Panc1 (cell line): ENCODE results near the gene CLNS1A. TPM values are rescaled to one million over a fixed set of nuclear protein-coding genes. Genes with fewer than 3 reads are reported as not detected.

Source experiments
- ATAC-seq: fragments of 200-7000 bp; cut with Tn5 transposase; 2 replicates; pipeline ENCODE4 v1.9.1; 2020; ENCODE audit warnings: mild to moderate bottlenecking, moderate library complexity
- BruUV-seq: library from RNA; stranded (reverse); fragments of 400-500 nt; replicated peaks from 2 replicates; lab custom pipeline; 2021; lab: Mats Ljungman, UMichigan
- CTCF ChIA-PET: fragments of 300-600 bp; sonication (Branson Sonifier 250); formaldehyde crosslinking; loops from one replicate; lab custom pipeline; 2022; ENCODE audit warnings: antibody characterized with exemption; lab: Charles Lee
- POLR2A ChIA-PET: fragments of 300-600 bp; sonication (Branson Sonifier 250); formaldehyde crosslinking; loops from one replicate; lab custom pipeline; 2022; ENCODE audit warnings: antibody characterized with exemption; lab: Charles Lee
- DNase-seq: peaks from one replicate; pipeline ENCODE4 v3.0.0-alpha.2; 2010; ENCODE audit warnings: low read depth, low spot score
- H3K27ac ChIP-seq: 2 replicates; pipeline ENCODE4 v1.5.1; 2011; ENCODE audit warnings: mild to moderate bottlenecking, low read length, inconsistent platforms
- H3K27me3 ChIP-seq: fragments of 200-500 bp; sonication (Bioruptor generic); 2 replicates; pipeline ENCODE4 v1.6.0; 2014; ENCODE audit warnings: low read length, inconsistent platforms; ENCODE audit not compliant: control insufficient read depth, insufficient read depth
- H3K36me3 ChIP-seq: fragments of 200-500 bp; sonication (Bioruptor generic); 2 replicates; pipeline ENCODE4 v1.5.1; 2014; ENCODE audit warnings: inconsistent platforms, mild to moderate bottlenecking, low read length, moderate library complexity; ENCODE audit not compliant: control insufficient read depth, insufficient read depth
- H3K4me1 ChIP-seq: 2 replicates; pipeline ENCODE4 v1.5.1; 2011; ENCODE audit warnings: inconsistent platforms, mild to moderate bottlenecking, low read length, moderate library complexity; ENCODE audit not compliant: control insufficient read depth, insufficient read depth
- H3K4me3 ChIP-seq, 2 experiments: 2 replicates each; pipeline ENCODE4 v1.5.1; 2011 to 2012; ENCODE audit warnings: low read depth in 2 of 2, low read length in 2 of 2, mild to moderate bottlenecking in 2 of 2, inconsistent platforms in 1 of 2, moderate library complexity in 1 of 2
- H3K9me3 ChIP-seq: fragments of 200-500 bp; sonication (Bioruptor generic); 2 replicates; pipeline ENCODE4 v1.5.1; 2014; ENCODE audit warnings: low read depth, mild to moderate bottlenecking, inconsistent platforms, low read length, moderate library complexity; ENCODE audit not compliant: control insufficient read depth, insufficient read depth
- POLR2AphosphoS5 ChIP-seq: IDR thresholded peaks from 2 replicates; pipeline ENCODE4 v1.6.1; 2012; ENCODE audit warnings: mild to moderate bottlenecking, low read depth, low read length, moderate library complexity
- SIN3A ChIP-seq: IDR thresholded peaks from 2 replicates; pipeline ENCODE4 v1.6.1; 2012; ENCODE audit warnings: low read depth, mild to moderate bottlenecking, low read length, moderate library complexity, borderline replicate concordance; ENCODE audit not compliant: insufficient read depth
- TCF7L2 ChIP-seq: IDR thresholded peaks from 2 replicates; pipeline ENCODE4 v1.6.1; 2011; ENCODE audit warnings: mild to moderate bottlenecking, low read depth, low read length, inconsistent platforms
- in situ Hi-C: cut with HindIII; loops from 2 replicates; pipeline ENCODE4 v1.10.0; 2016; ENCODE audit warnings: low sequenced_read_pairs, low pct_unique_long_range_greater_than_20kb
- intact Hi-C: fragments of 100-400 bp; cut with micrococcal nuclease; formaldehyde crosslinking; loops from one replicate; pipeline ENCODE4 v1.10.0; 2022; ENCODE audit not compliant: unreplicated experiment
- total RNA-seq: library from RNA; stranded (reverse); gene quantifications from one replicate; pipeline ENCODE4 v1.2.1, GENCODE V29; 2021; ENCODE audit not compliant: unreplicated experiment
- TF ChIP-seq, protein P1 (sequence below): fragments of 450-650 bp; IDR thresholded peaks from 2 replicates; pipeline ENCODE4 v1.5.1; 2017; ENCODE audit warnings: mild to moderate bottlenecking
- TF ChIP-seq, protein P2 (sequence below), 2 experiments: IDR thresholded peaks; 2 replicates each; pipeline ENCODE4 v1.6.1; 2011 to 2012; ENCODE audit warnings: low read depth in 2 of 2, control low read depth in 1 of 2, low read length in 1 of 2, mild to moderate bottlenecking in 1 of 2, moderate library complexity in 1 of 2; ENCODE audit not compliant: insufficient read depth in 1 of 2

The CLNS1A gene
- total RNA-seq, 1 experiment from 2014 or later = 117 TPM

DNA sequence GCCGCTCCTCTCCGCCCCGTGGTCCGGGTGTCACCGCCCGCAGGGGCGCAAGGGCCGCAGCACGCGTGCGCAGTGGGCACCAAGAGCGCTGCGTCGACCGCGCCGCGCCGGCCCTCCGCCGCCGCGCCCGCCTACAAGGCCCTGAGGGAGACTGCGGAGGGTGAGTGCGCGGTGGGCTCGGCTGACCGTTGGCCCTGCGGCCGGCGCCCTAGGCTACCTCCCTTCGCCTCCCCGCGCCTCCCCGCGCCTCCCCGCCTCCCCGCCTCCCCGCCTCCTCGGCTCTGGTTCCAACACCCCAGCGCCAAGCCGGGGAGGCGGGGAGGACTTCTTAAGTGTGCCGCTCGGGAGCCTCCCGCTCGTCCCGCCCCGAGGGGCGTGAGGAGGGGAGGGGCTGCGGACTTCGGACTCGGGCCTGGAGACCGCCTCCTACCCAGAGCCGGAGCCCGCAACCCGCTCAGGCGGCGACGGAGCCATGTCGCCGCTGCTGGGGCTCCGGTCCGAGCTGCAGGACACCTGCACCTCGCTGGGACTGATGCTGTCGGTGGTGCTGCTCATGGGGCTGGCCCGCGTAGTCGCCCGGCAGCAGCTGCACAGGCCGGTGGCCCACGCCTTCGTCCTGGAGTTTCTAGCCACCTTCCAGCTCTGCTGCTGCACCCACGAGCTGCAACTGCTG, 47.9 kb downstream of the CLNS1A start, which contains the start of gene AQP11:
Gene AQP11 (plus strand): TSS at position 433 of the 673 bp plus-strand sequence. CDS start 40 bp downstream, at position 473.
- ChIA-PET CTCF (interaction anchor here (0.6 kb wide), 2 partner anchors 19 to 442 kb away, joined by 3 to 6 read pairs; no protein-coding TSS in a partner anchor), POLR2A (interaction anchor here (0.6 kb wide), 1 partner anchor 31 kb away, joined by 3 read pairs; no protein-coding TSS in a partner anchor)
- no TSS peak for BruUV-seq
- DNase-seq (peak; percentile 27), ATAC-seq (peak; percentile 94)
- intact Hi-C loops = no loop called here
- Histone ChIP-seq H3K27me3 (no peaks in the 10 kb centered on the region), H3K4me1 (peaks cover 4% of the 10 kb centered on the region), H3K9me3 (no peaks in the 10 kb centered on the region), H3K4me3 (peak within 1 kb of the TSS; percentile 61 to 92), H3K27ac (peak within 1 kb of the TSS; percentile 80), H3K36me3 (no peaks in the 10 kb centered on the region)
- peak; percentile 78; the same call in 1 of the 2 replicates for TF ChIP-seq POLR2AphosphoS5
- TF ChIP-seq SIN3A = peak; percentile 70; the same call in 1 of the 2 replicates
- TF ChIP-seq TCF7L2 = peak; percentile 85
- TF ChIP-seq, protein P1, sequence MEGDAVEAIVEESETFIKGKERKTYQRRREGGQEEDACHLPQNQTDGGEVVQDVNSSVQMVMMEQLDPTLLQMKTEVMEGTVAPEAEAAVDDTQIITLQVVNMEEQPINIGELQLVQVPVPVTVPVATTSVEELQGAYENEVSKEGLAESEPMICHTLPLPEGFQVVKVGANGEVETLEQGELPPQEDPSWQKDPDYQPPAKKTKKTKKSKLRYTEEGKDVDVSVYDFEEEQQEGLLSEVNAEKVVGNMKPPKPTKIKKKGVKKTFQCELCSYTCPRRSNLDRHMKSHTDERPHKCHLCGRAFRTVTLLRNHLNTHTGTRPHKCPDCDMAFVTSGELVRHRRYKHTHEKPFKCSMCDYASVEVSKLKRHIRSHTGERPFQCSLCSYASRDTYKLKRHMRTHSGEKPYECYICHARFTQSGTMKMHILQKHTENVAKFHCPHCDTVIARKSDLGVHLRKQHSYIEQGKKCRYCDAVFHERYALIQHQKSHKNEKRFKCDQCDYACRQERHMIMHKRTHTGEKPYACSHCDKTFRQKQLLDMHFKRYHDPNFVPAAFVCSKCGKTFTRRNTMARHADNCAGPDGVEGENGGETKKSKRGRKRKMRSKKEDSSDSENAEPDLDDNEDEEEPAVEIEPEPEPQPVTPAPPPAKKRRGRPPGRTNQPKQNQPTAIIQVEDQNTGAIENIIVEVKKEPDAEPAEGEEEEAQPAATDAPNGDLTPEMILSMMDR = no peak
- in situ Hi-C loops = no loop called here

DNA sequence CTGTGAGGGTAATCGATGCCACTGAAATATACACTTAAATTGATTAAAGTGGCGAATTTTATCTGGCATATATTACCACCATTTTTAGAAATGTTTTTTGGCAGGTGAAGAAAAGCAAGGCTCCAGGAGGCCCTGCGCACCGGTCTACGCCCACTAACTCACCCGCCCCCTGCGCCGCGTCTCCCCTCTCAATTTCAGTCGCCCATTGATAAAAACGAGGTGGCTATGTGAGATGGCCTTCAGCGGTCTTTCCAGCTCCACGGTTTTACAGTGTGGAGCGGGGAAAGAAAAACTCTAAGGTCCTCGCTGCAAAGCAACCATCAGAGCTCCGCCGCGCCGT, 48.4 kb downstream of the CLNS1A start:
- ATAC-seq (peak; percentile 65), DNase-seq (peak; percentile 61)
- ChIA-PET POLR2A (no interaction called here), CTCF (no interaction called here)
- Histone ChIP-seq H3K36me3 (no peaks in the 10 kb centered on the region), H3K27ac (peak overlapping the region; percentile 80), H3K9me3 (no peaks in the 10 kb centered on the region), H3K4me3 (peak overlapping the region; percentile 61 to 92), H3K4me1 (peaks cover 4% of the 10 kb centered on the region), H3K27me3 (no peaks in the 10 kb centered on the region)
- in situ Hi-C loops = no loop called here
- intact Hi-C loops = no loop called here
- BruUV-seq = no TSS peak
- TF ChIP-seq TCF7L2 = peak; percentile 76; the same call in 1 of the 2 replicates
- TF ChIP-seq, protein P1 = no peak

DNA sequence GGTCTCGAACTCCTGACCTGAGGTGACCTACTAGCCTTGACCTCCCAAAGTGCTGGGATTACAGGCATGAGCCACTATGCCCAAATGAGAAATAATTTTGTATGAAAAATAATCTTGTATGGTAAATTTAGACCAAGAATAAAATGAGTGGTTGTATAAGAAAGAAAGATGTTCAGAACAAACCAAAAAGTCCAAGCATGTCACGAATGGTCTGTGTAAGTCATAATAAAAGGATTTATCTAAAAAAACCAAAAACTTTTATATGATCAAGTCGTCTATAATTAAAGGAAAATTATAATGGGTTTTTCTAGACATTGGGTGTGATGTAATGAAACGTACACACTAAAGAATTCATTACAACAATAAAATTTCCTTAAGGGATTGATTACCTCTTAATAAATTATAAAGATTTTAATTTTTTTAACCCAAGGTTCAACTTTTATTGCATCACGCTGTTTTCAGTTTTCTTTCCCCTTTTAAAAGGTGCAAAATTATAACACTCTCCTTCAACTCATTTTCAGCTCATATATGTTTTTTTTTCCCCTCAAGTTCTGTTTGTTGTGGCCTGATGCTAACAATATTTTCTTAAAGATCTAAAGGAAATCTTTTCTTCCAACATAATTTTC, 56.8 kb downstream of the CLNS1A start:
- Histone ChIP-seq H3K27me3 (no peaks in the 10 kb centered on the region), H3K36me3 (no peaks in the 10 kb centered on the region), H3K27ac (no peak overlapping the region), H3K9me3 (peaks cover 26% of the 10 kb centered on the region; the same call in 1 of the 2 replicates), H3K4me1 (no peaks in the 10 kb centered on the region), H3K4me3 (no peak overlapping the region)
- ChIA-PET POLR2A (no interaction called here), CTCF (no interaction called here)
- TF ChIP-seq SIN3A (no peak), POLR2AphosphoS5 (no peak), TCF7L2 (no peak)
- TF ChIP-seq, protein P2, sequence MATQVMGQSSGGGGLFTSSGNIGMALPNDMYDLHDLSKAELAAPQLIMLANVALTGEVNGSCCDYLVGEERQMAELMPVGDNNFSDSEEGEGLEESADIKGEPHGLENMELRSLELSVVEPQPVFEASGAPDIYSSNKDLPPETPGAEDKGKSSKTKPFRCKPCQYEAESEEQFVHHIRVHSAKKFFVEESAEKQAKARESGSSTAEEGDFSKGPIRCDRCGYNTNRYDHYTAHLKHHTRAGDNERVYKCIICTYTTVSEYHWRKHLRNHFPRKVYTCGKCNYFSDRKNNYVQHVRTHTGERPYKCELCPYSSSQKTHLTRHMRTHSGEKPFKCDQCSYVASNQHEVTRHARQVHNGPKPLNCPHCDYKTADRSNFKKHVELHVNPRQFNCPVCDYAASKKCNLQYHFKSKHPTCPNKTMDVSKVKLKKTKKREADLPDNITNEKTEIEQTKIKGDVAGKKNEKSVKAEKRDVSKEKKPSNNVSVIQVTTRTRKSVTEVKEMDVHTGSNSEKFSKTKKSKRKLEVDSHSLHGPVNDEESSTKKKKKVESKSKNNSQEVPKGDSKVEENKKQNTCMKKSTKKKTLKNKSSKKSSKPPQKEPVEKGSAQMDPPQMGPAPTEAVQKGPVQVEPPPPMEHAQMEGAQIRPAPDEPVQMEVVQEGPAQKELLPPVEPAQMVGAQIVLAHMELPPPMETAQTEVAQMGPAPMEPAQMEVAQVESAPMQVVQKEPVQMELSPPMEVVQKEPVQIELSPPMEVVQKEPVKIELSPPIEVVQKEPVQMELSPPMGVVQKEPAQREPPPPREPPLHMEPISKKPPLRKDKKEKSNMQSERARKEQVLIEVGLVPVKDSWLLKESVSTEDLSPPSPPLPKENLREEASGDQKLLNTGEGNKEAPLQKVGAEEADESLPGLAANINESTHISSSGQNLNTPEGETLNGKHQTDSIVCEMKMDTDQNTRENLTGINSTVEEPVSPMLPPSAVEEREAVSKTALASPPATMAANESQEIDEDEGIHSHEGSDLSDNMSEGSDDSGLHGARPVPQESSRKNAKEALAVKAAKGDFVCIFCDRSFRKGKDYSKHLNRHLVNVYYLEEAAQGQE (IDR thresholded peaks at IDR 0.05; ENCODE audit: insufficient read depth in 1 of 2, low read depth in 2 of 2, low read length in 1 of 2) = no peak
- TF ChIP-seq, protein P1 = no peak
- ATAC-seq (no peak), DNase-seq (no peak)
- in situ Hi-C loops = no loop called here
- no TSS peak for BruUV-seq
- intact Hi-C loops = no loop called here
